ENCODE data around the gene SPIN1.

The SPIN1 gene

GRCh38 chr9:88502552-88503034 lies 114.3 kb downstream of the SPIN1 start:
- no peak for DNase-seq

DNA sequence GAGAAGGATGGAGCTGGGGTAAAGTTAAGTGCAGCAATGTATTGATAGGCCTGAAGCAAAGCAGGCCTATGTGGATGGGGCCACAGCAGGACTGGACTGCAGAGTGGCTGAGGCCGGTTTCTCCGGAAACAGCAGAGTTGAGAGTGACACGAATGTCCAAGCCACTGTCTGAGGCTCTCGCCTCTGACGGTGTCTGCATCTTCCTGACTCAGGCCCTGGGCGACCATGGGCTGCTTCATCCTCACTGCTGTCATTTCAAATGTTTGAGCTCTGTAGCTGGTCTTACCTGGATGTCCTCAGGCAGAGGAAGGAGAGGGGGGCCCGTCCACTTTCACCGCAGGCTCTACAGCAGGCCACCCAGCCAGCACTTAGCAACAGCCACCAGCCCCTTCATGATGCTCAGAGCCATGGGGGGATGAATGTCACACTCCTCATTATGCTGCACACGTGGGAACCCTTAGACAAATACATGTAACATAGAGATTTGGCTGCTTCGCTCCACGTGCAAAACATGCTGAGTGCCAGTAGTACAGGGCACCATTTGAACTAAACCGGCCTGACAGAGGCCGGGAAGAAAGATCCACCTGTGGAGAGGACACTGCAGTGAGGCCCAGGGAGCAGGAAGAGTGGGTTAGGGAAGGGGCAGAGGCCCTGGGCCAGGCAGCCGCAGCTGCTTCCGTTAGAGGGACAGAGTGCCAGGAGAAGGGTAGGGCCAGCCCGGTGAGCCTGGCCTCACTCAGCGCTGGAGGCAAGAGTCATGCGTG lies 115.0 kb downstream of the SPIN1 start:
- DNase-seq, result no peak

- no peak for DNase-seq
Observed at GRCh38 chr9:88503845-88504764, 115.9 kb downstream of the SPIN1 start.

- no peak for DNase-seq
Observed at GRCh38 chr9:88508326-88508725, 120.1 kb downstream of the SPIN1 start.

DNA sequence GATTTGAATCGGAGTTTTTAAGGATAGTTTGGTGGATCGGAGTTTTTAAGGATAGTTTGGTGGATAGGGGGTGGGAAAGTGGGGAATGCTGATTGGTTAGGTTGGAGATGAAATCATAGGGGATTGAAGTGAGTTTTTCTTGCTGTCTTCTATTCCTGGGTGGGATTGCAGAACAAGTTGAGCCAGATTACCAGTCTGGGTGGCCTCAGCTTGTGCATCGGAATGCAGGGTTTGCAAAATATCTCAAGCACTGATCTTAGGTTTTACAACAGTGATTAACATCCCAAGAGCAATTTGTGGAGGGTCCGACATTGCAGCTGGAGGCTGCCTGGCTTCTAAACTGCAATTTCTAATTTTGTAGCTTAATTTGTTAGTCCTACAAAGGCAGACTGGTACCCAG lies 123.7 kb downstream of the SPIN1 start:
- no peak for DNase-seq

DNA sequence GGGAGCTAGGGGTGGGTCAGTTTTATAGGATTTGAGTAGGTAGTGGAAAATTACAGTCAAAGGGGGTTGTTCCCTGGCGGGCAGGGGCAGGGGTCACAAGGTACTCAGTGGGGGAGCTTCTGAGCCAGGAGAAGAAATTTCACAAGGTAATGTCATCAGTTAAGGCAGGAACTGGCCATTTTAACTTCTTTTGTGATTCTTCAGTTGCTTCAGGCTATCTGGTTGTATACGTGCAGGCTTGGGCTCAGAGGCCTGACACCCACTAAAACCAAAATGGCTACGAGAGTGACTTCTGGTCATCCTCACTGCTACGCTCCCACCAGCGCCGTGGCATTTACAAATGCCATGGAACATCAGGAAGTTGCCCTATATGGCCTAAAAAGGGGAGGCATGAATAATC lies 126.0 kb downstream of the SPIN1 start:
- no peak for DNase-seq

- DNase-seq, result no peak
Observed at GRCh38 chr9:88521308-88521707, 133.1 kb downstream of the SPIN1 start.

- DNase-seq, result no peak
Observed at GRCh38 chr9:88522360-88522759, 134.1 kb downstream of the SPIN1 start.

DNA sequence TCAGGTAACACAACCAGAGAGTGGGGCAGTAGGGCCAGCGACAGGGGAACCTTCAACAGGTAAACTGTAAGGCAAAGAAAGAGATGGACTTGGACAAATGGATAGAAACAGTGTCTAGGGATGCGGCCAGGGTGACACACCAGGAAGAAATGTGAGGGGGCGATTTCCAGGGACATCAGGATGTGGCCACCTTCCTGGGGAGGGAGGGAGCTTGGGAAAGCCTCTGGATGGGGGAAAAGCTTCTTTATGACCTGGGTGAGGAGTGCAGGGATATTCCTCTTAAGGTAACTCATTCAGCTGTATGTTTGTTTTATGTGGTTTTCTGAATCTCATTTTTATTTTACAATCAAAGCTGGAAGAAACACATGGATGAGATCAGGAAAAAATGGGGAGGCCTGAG lies 134.8 kb downstream of the SPIN1 start:
- no peak for DNase-seq

- no peak for DNase-seq
Observed at GRCh38 chr9:88524911-88525310, 136.7 kb downstream of the SPIN1 start.

GRCh38 chr9:88527618-88528017 lies 139.4 kb downstream of the SPIN1 start:
- no peak for DNase-seq
